Lower leg skin (tissue), 3 donors: ENCODE data around the gene C2CD2L.
"Not testable (repeated sequence)": the region's sequence is repeated elsewhere in the genome, so short reads cannot be mapped to it uniquely, and the experiment has no call there.

Experiments
- CTCF ChIP-seq, 3 donors: fragments of 450-650 bp; IDR thresholded peaks; one replicate each; pipeline ENCODE4 v1.5.1; 2016; ENCODE audit warnings: antibody characterized with exemption in 3 of 3, mild to moderate bottlenecking in 3 of 3, moderate library complexity in 2 of 3
- POLR2A ChIP-seq, 2 donors: fragments of 450-650 bp; IDR thresholded peaks; one replicate each; pipeline ENCODE4 v1.6.1; 2016 to 2017; ENCODE audit warnings: antibody characterized with exemption in 2 of 2, mild to moderate bottlenecking in 1 of 2, moderate library complexity in 1 of 2

GRCh38 chr11:119167077-119167458 is 59.9 kb downstream of the C2CD2L start:
- not testable (repeated sequence) for TF ChIP-seq CTCF, POLR2A (IDR thresholded peaks at IDR 0.05)
